GM19395 (cell line): ENCODE results near the gene FN1.

ENCODE experiments used
- ATAC-seq: cut with Tn5 transposase; IDR thresholded peaks from one replicate; pipeline ENCODE4 v1.9.1; 2021; ENCODE audit warnings: mild to moderate bottlenecking, moderate library complexity; ENCODE audit not compliant: unreplicated experiment

Gene FN1

GRCh38 chr2:215442401-215442787, 6.5 kb upstream of the FN1 start:
- no peak for ATAC-seq

GRCh38 chr2:215441560-215442400, 5.9 kb upstream of the FN1 start:
- no peak for ATAC-seq

GRCh38 chr2:215439980-215440512, 4.2 kb upstream of the FN1 start:
- ATAC-seq = no peak

DNA sequence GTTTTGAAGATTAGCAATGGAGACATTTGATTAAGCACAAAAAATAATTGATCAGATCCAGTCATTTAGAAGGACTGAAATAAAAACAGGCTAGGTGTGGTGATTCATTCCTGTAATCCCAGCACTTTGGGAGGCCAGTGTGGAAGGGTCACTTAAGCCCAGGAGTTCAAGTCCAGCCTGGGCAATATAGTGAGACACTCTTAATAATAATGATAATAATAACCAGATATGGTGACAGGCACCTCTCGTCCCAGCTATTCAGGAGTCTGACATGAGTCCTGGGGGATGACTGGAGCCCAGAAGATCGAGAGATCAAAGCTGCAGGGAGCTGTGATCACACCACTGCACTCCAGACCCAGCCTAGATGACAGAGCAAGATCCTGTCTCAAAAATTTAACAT, 3.5 kb upstream of the FN1 start:
- no peak for ATAC-seq

GRCh38 chr2:215437614-215438013, 1.7 kb upstream of the FN1 start:
- no peak for ATAC-seq

- ATAC-seq = peak; percentile 39
These were observed 1.1 kb upstream of the FN1 start for GRCh38 chr2:215436705-215437565.

GRCh38 chr2:215435280-215435869, 493 bp downstream of the FN1 start:
- ATAC-seq = peak; percentile 34

GRCh38 chr2:215434447-215435279, 1.2 kb downstream of the FN1 start:
- no peak for ATAC-seq

- no peak for ATAC-seq
These were observed 2.9 kb downstream of the FN1 start for GRCh38 chr2:215432759-215433594.

- no peak for ATAC-seq
These were observed 3.8 kb downstream of the FN1 start for GRCh38 chr2:215431778-215432758.

- ATAC-seq = no peak
These were observed 4.6 kb downstream of the FN1 start for GRCh38 chr2:215431290-215431689.

GRCh38 chr2:215430528-215431187, 5.2 kb downstream of the FN1 start:
- ATAC-seq = no peak

- ATAC-seq = no peak
These were observed 6.4 kb downstream of the FN1 start for GRCh38 chr2:215429424-215429823.

DNA sequence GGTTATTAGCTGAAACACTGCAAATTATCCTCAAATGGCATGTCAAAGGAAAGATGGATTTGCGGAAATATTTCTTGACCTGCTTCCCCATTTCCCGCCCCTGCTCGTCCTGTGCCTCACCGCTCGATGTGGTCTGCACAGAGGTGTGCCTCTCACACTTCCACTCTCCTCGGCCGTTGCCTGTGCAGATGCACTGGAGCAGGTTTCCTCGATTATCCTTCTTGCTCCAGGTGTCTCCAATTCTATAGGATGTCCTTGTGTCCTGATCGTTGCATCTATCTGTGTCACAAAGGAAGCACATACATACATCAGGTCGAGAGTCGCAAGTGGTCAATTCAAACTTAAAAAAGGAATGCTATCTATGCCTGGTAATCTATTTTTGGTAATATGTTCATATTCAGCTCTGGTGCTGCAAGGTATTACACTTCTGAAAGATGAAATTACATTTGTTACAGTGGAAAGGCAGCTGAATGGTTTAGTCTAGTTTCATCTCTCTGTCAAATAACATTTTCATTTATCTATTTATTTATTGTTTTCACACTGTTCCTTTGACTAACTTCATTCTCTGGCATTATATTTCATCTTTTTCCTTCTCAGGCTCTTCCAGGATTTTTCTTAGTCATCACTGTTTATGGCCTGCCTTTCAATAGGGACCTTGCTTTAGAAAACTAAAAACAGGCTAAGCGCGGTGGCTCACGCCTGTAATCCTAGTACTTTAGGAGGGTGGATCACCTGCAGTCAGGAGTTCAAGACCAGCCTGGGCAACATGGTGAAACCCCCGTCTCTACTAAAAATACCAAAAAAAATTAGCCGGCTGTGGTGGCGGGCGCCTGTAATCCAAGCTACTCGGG, 7.6 kb downstream of the FN1 start:
- no peak for ATAC-seq

DNA sequence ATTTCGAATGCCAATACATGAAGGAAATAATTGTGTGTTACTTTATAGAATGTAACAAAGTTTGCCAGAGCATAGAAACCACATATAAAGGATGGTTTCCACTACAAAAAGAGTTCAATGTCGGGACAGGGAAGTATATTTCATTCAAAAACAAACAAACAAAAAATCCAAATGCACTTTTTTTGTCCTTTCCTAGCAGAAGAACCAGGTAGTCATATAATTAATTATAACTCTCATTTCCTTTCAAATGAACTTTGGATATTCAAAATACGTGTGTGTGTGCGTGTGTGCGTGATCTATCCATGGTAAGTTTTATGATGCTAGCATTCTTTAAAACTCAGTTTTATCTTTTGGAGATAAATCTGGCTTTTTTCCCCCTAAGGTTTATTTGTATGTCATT, 8.3 kb downstream of the FN1 start:
- ATAC-seq = no peak

DNA sequence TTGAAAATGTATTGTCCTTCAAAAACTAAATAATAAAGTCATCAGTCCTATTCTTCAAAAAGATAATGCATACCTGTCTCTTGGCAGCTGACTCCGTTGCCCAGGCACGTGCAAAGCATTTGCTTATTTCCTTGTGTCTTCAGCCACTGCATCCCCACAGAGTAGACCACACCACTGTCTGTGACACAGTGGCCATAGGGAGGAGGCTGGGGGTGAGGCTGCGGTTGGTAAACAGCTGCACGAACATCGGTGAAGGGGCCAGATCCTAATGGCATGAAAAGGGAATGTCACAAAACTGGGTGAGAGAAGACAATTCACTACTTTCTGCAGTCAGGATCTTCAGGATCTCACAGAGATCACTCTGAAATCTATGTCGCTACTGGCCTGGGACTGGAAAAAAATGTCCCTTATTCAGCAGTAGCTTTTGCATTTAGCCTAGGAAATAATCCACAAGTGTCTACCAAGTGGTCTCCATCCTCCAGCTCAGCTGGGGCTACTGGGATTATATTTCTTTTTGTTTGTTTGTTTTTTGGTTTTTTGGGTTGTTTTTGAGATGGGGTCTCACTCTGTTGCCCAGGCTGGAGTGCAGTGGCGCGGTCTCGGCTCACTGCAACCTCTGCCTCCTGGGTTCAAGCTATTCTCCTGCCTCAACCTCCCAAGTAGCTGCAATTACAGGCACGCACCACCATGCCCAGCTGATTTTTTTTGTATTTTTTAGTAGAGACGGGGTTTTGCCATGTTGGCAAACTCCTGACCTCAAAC, 10.7 kb downstream of the FN1 start:
- ATAC-seq = no peak
